Esophagus muscularis mucosa (tissue), 4 donors: ENCODE data around the gene LTF. TPM values are rescaled to one million over a fixed set of nuclear protein-coding genes. Genes with fewer than 3 reads are reported as not detected.
A peak's percentile ranks its signal among the peaks of the same experiment; 100 is the strongest.

Experiments used
- DNase-seq: peaks from one replicate; pipeline ENCODE4 v3.0.0-alpha.2; 2017; ENCODE audit errors: extremely low spot score
- H3K27ac ChIP-seq, 4 donors: fragments of 200-600 bp; sonication (generic); replicated peaks in 1 of 4; 1 replicate in 3 of 4; 2 replicates in 1 of 4; pipeline ENCODE4 v1.5.1; 2016 to 2019; ENCODE audit warnings: mild to moderate bottlenecking in 1 of 4
- H3K27me3 ChIP-seq, 4 donors: fragments of 200-600 bp; sonication (generic); one replicate each; pipeline versions ENCODE4 v1.5.1 to v1.6.0; 2016 to 2019
- H3K36me3 ChIP-seq, 4 donors: fragments of 200-600 bp; sonication (generic); one replicate each; pipeline ENCODE4 v1.5.1; 2016 to 2019
- H3K4me1 ChIP-seq, 4 donors: fragments of 200-600 bp; sonication (generic); one replicate each; pipeline ENCODE4 v1.5.1; 2016 to 2019
- H3K4me3 ChIP-seq, 4 donors: fragments of 200-600 bp; sonication (generic); 1 replicate in 2 of 4; 2 replicates in 2 of 4; pipeline ENCODE4 v1.5.1; 2016 to 2019; ENCODE audit warnings: mild to moderate bottlenecking in 4 of 4, moderate library complexity in 1 of 4
- H3K9me3 ChIP-seq, 4 donors: fragments of 200-600 bp; sonication (generic); 1 replicate in 3 of 4; 2 replicates in 1 of 4; pipeline ENCODE4 v1.5.1; 2016 to 2019
- CTCF ChIP-seq, 3 experiments: fragments of 200-600 bp in 2 of 3; fragments of 450-650 bp in 1 of 3; sonication (generic) in 2 of 3; IDR thresholded peaks; one replicate each; pipeline ENCODE4 v1.5.1; 2017 to 2019; ENCODE audit warnings: antibody characterized with exemption in 3 of 3, mild to moderate bottlenecking in 2 of 3, moderate library complexity in 1 of 3
- EP300 ChIP-seq: sonication (generic); formaldehyde crosslinking; IDR thresholded peaks from one replicate; pipeline ENCODE4 v1.6.1; 2017; ENCODE audit warnings: antibody characterized with exemption
- POLR2A ChIP-seq: fragments of 450-650 bp; IDR thresholded peaks from one replicate; pipeline ENCODE4 v1.6.1; 2017; ENCODE audit warnings: antibody characterized with exemption, moderate library complexity, mild to moderate bottlenecking, low read depth
- POLR2AphosphoS5 ChIP-seq, 2 donors: sonication (generic); formaldehyde crosslinking; IDR thresholded peaks; one replicate each; pipeline ENCODE4 v1.6.1; 2017; ENCODE audit warnings: antibody characterized with exemption in 2 of 2
- WGBS: methylation state at CpG from one replicate; pipeline ENCODE4 v1.1.5; 2018; 5-methylcytosine and 5-hydroxymethylcytosine counted together
- intact Hi-C: fragments of 100-400 bp; cut with DNase I; formaldehyde crosslinking; loops from one replicate; pipeline ENCODE4 v1.15.1; 2023
- total RNA-seq, 4 donors: library from RNA; depleted of rRNA; stranded (reverse); fragments of >200 nt; gene quantifications; one replicate each; pipeline versions ENCODE4 v1.1.0 to v1.2.1, GENCODE V29; 2016

The LTF gene
- total RNA-seq, 4 donors from 2014 or later, result 0.45 to 1.7 (median 0.87) TPM

DNA sequence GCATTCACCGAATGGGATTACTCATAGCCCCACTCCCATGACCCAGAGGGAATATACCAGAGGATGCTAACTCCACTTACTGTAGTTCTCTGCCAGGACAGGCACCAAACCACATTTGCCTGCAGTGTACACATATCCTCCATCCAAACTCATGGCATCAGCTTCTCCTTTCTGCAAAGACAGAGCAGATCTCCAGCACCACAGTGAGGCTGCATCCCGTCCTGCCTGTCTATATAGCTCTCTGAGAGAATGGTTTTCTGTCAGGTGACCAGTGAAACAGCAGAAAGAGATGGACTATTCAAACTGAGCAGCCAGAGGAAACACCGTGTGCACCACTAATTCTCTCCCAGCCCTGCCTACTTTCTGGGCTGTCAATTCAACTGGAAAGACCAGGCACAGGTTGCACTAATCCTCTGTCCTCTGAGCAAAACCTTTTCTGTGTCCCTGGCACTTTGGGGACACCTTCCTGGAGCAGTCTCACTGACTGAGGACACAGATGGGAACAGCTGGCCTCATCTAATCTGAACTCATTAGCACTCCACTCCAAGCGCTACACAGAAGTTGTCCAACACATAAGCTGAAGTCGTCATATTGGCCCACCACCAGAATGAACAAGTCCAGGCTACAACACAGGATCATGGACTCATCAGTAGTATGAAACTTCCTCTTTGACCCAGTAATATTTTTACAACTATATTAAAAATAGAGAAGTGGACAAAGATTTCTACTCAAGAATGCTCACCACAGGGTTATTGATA lies 17.3 kb downstream of the LTF start:
- WGBS, result 59% methylated on average over 5 of the region's 5 CpGs
- peaks cover 0 to 33% (median 0%) of the 10 kb centered on the region in 4 donors for H3K36me3 ChIP-seq
- H3K27me3 ChIP-seq, result peaks cover 0 to 17% (median 0%) of the 10 kb centered on the region in 4 donors
- no peak overlapping the region for H3K4me3 ChIP-seq
- no peaks in the 10 kb centered on the region for H3K9me3 ChIP-seq
- DNase-seq, result no peak
- H3K4me1 ChIP-seq, result no peaks in the 10 kb centered on the region
- intact Hi-C loops, result no loop called here
- TF ChIP-seq POLR2A (no peak), EP300 (no peak), CTCF (IDR thresholded peaks at IDR 0.05) (no peak), POLR2AphosphoS5 (IDR thresholded peaks at IDR 0.05) (no peak)
- H3K27ac ChIP-seq, result no peak overlapping the region

GRCh38 chr3:46442576-46443530 lies 21.9 kb downstream of the LTF start:
- Histone ChIP-seq H3K27me3 (no peaks in the 10 kb centered on the region), H3K36me3 (peaks cover 0 to 43% (median 0%) of the 10 kb centered on the region in 4 donors), H3K4me1 (no peaks in the 10 kb centered on the region), H3K27ac (no peak overlapping the region), H3K9me3 (no peaks in the 10 kb centered on the region), H3K4me3 (no peak overlapping the region)
- no peak for DNase-seq
- intact Hi-C loops, result no loop called here
- peak; percentile 37 to 75 (median 48) for TF ChIP-seq CTCF (IDR thresholded peaks at IDR 0.05)
- no peak for TF ChIP-seq POLR2AphosphoS5 (IDR thresholded peaks at IDR 0.05)
- 64% methylated on average over 16 of the region's 16 CpGs for WGBS

GRCh38 chr3:46440531-46441294 lies 24.0 kb downstream of the LTF start:
- H3K4me3 ChIP-seq, result no peak overlapping the region
- TF ChIP-seq CTCF (IDR thresholded peaks at IDR 0.05) (no peak), EP300 (no peak)
- H3K36me3 ChIP-seq, result peaks cover 0 to 48% (median 0%) of the 10 kb centered on the region in 4 donors
- intact Hi-C loops, result no loop called here
- H3K9me3 ChIP-seq, result no peaks in the 10 kb centered on the region
- no peaks in the 10 kb centered on the region for H3K4me1 ChIP-seq
- 81% methylated on average over 4 of the region's 4 CpGs for WGBS
- no peak for DNase-seq
- H3K27ac ChIP-seq, result no peak overlapping the region
- H3K27me3 ChIP-seq, result no peaks in the 10 kb centered on the region

DNA sequence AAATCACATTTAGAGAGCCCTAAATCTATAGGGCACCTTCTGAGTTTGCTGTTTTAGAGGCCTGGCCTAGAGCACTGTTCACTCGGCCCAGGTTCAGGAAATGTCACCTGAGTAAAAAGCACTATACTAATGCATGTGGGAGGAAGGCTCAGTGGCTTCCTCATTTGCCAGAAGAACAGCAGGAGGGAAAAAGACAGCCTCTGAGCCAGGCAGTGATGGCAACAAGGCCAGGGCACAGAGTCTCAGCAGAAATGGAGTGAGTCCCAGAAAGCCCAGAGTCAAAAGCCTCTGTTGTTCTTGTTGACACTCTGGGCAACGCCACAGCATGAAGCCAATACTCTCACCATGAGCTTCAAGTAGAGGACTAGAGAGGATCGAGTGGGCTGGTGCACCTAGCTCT lies 25.9 kb downstream of the LTF start:
- Histone ChIP-seq H3K27me3 (no peaks in the 10 kb centered on the region), H3K36me3 (peaks cover 0 to 41% (median 0%) of the 10 kb centered on the region in 4 donors), H3K9me3 (no peaks in the 10 kb centered on the region), H3K4me3 (no peak overlapping the region), H3K27ac (no peak overlapping the region), H3K4me1 (no peaks in the 10 kb centered on the region)
- WGBS, result 75% methylated on average over 3 of the region's 3 CpGs
- DNase-seq, result no peak
- TF ChIP-seq CTCF (IDR thresholded peaks at IDR 0.05) (no peak), POLR2AphosphoS5 (IDR thresholded peaks at IDR 0.05) (no peak), EP300 (no peak), POLR2A (no peak)
- intact Hi-C loops, result no loop called here
